ENCODE results near the gene SPATA13.
A peak's percentile ranks its signal among the peaks of the same experiment; 100 is the strongest.
"Not testable (repeated sequence)": the region's sequence is repeated elsewhere in the genome, so short reads cannot be mapped to it uniquely, and the experiment has no call there.

Gene SPATA13

GRCh38 chr13:24160458-24161009 is at the start of gene SPATA13:
SPATA13 (plus strand) TSS chr13:24160720; CDS start chr13:24222930, 62,210 bp downstream.
- H3K36me3 Mint-ChIP-seq: no peaks in the 10 kb centered on the region
- H3K27ac Mint-ChIP-seq: no peak within 1 kb of the TSS
- H3K27me3 Mint-ChIP-seq: peaks cover 20% of the 10 kb centered on the region
- peaks cover 9% of the 10 kb centered on the region for H3K4me1 Mint-ChIP-seq
- peak within 1 kb of the TSS; percentile 86 for H3K4me3 Mint-ChIP-seq
- peak; percentile 84 to 90 for DNase-seq (ENCODE audit: low spot score in 2 of 2)
- ATAC-seq (ENCODE audit: low read depth): peak; percentile 92
- no peaks in the 10 kb centered on the region for H3K9me3 Mint-ChIP-seq

GRCh38 chr13:24112791-24113190 is 47.7 kb upstream of the SPATA13 start:
- H3K27me3 Mint-ChIP-seq: peaks cover 18% of the 10 kb centered on the region
- peaks cover 3% of the 10 kb centered on the region for H3K9me3 Mint-ChIP-seq
- DNase-seq (ENCODE audit: low spot score in 2 of 2) (no peak), ATAC-seq (ENCODE audit: low read depth) (no peak)
- H3K4me3 Mint-ChIP-seq: no peak overlapping the region
- H3K27ac Mint-ChIP-seq: no peak overlapping the region
- H3K4me1 Mint-ChIP-seq: no peaks in the 10 kb centered on the region
- H3K36me3 Mint-ChIP-seq: no peaks in the 10 kb centered on the region

- no peak for ATAC-seq (ENCODE audit: low read depth)
- H3K9me3 Mint-ChIP-seq: peaks cover 1% of the 10 kb centered on the region
- H3K4me1 Mint-ChIP-seq: no peaks in the 10 kb centered on the region
- no peak for DNase-seq (ENCODE audit: low spot score in 2 of 2)
- H3K27me3 Mint-ChIP-seq: peaks cover 18% of the 10 kb centered on the region
- no peaks in the 10 kb centered on the region for H3K36me3 Mint-ChIP-seq
- H3K4me3 Mint-ChIP-seq: no peak overlapping the region
- no peak overlapping the region for H3K27ac Mint-ChIP-seq
These were observed 44.8 kb upstream of the SPATA13 start for GRCh38 chr13:24115671-24116070.

- Mint-ChIP-seq H3K27ac (no peak overlapping the region), H3K36me3 (no peaks in the 10 kb centered on the region), H3K4me1 (no peaks in the 10 kb centered on the region), H3K27me3 (peaks cover 18% of the 10 kb centered on the region), H3K9me3 (peaks cover under 1% of the 10 kb centered on the region), H3K4me3 (no peak overlapping the region)
- ATAC-seq (ENCODE audit: low read depth): no peak
- DNase-seq (ENCODE audit: low spot score in 2 of 2): no peak
These were observed 44.4 kb upstream of the SPATA13 start for GRCh38 chr13:24116131-24116530.

GRCh38 chr13:24118576-24118975 is 41.9 kb upstream of the SPATA13 start:
- DNase-seq (ENCODE audit: low spot score in 2 of 2): no peak
- Mint-ChIP-seq H3K27ac (no peak overlapping the region), H3K9me3 (no peaks in the 10 kb centered on the region), H3K36me3 (no peaks in the 10 kb centered on the region), H3K4me3 (no peak overlapping the region), H3K27me3 (peaks cover 14% of the 10 kb centered on the region), H3K4me1 (no peaks in the 10 kb centered on the region)
- ATAC-seq (ENCODE audit: low read depth): no peak

GRCh38 chr13:24119626-24120508 is 40.7 kb upstream of the SPATA13 start:
- H3K36me3 Mint-ChIP-seq: no peaks in the 10 kb centered on the region
- H3K4me3 Mint-ChIP-seq: no peak overlapping the region
- H3K27ac Mint-ChIP-seq: no peak overlapping the region

GRCh38 chr13:24122045-24122444 is 38.5 kb upstream of the SPATA13 start:
- H3K27ac Mint-ChIP-seq; H3K36me3 Mint-ChIP-seq; H3K9me3 Mint-ChIP-seq; ATAC-seq (ENCODE audit: low read depth); H3K4me3 Mint-ChIP-seq; DNase-seq (ENCODE audit: low spot score in 2 of 2): not testable (repeated sequence)
- Mint-ChIP-seq H3K4me1 (peaks cover 12% of the 10 kb centered on the region), H3K27me3 (peaks cover 11% of the 10 kb centered on the region)

More at GRCh38 chr13:24119626-24120508, 40.7 kb upstream of the SPATA13 start:
- peaks cover 12% of the 10 kb centered on the region for H3K27me3 Mint-ChIP-seq
- DNase-seq (ENCODE audit: low spot score in 2 of 2) (no peak), ATAC-seq (ENCODE audit: low read depth) (no peak)
- H3K9me3 Mint-ChIP-seq: no peaks in the 10 kb centered on the region
- peaks cover 6% of the 10 kb centered on the region for H3K4me1 Mint-ChIP-seq

GRCh38 chr13:24122569-24122968 is 38.0 kb upstream of the SPATA13 start:
- H3K36me3 Mint-ChIP-seq: peaks cover 2% of the 10 kb centered on the region
- ATAC-seq (ENCODE audit: low read depth) (no peak), DNase-seq (ENCODE audit: low spot score in 2 of 2) (no peak)
- H3K4me3 Mint-ChIP-seq: no peak overlapping the region
- peaks cover 10% of the 10 kb centered on the region for H3K27me3 Mint-ChIP-seq
- H3K9me3 Mint-ChIP-seq: no peaks in the 10 kb centered on the region
- peaks cover 12% of the 10 kb centered on the region for H3K4me1 Mint-ChIP-seq
- H3K27ac Mint-ChIP-seq: no peak overlapping the region

- no peaks in the 10 kb centered on the region for H3K9me3 Mint-ChIP-seq
- H3K36me3 Mint-ChIP-seq: peaks cover 2% of the 10 kb centered on the region
- H3K4me3 Mint-ChIP-seq: no peak overlapping the region
- H3K4me1 Mint-ChIP-seq: peaks cover 12% of the 10 kb centered on the region
- H3K27me3 Mint-ChIP-seq: peaks cover 10% of the 10 kb centered on the region
- ATAC-seq (ENCODE audit: low read depth): no peak
- DNase-seq (ENCODE audit: low spot score in 2 of 2): no peak
- H3K27ac Mint-ChIP-seq: no peak overlapping the region
These were observed 36.8 kb upstream of the SPATA13 start for GRCh38 chr13:24123761-24124160.

- DNase-seq (ENCODE audit: low spot score in 2 of 2): peak; percentile 15 to 28
These were observed 35.6 kb upstream of the SPATA13 start for GRCh38 chr13:24124789-24125476.

GRCh38 chr13:24127116-24127631 is 33.3 kb upstream of the SPATA13 start:
- DNase-seq (ENCODE audit: low spot score in 2 of 2) (no peak), ATAC-seq (ENCODE audit: low read depth) (no peak)
- Mint-ChIP-seq H3K4me1 (peaks cover 12% of the 10 kb centered on the region), H3K4me3 (no peak overlapping the region), H3K27ac (no peak overlapping the region), H3K9me3 (peaks cover 3% of the 10 kb centered on the region), H3K27me3 (peaks cover 15% of the 10 kb centered on the region), H3K36me3 (peaks cover 4% of the 10 kb centered on the region)

More at GRCh38 chr13:24124789-24125476, 35.6 kb upstream of the SPATA13 start:
- Mint-ChIP-seq H3K36me3 (peaks cover 2% of the 10 kb centered on the region), H3K27me3 (peaks cover 11% of the 10 kb centered on the region), H3K4me1 (peaks cover 12% of the 10 kb centered on the region), H3K27ac (no peak overlapping the region), H3K9me3 (no peaks in the 10 kb centered on the region), H3K4me3 (peak overlapping the region; percentile 19)
- peak; percentile 100 for ATAC-seq (ENCODE audit: low read depth)

- peaks cover 14% of the 10 kb centered on the region for H3K27me3 Mint-ChIP-seq
- peaks cover 12% of the 10 kb centered on the region for H3K4me1 Mint-ChIP-seq
- DNase-seq (ENCODE audit: low spot score in 2 of 2): no peak
- no peak for ATAC-seq (ENCODE audit: low read depth)
- H3K4me3 Mint-ChIP-seq: no peak overlapping the region
- no peak overlapping the region for H3K27ac Mint-ChIP-seq
- peaks cover 3% of the 10 kb centered on the region for H3K9me3 Mint-ChIP-seq
- peaks cover 4% of the 10 kb centered on the region for H3K36me3 Mint-ChIP-seq
These were observed 32.4 kb upstream of the SPATA13 start for GRCh38 chr13:24128112-24128511.

- Mint-ChIP-seq H3K9me3 (peaks cover 3% of the 10 kb centered on the region), H3K4me3 (no peak overlapping the region), H3K27ac (no peak overlapping the region), H3K4me1 (peaks cover 12% of the 10 kb centered on the region), H3K36me3 (peaks cover 4% of the 10 kb centered on the region), H3K27me3 (peaks cover 18% of the 10 kb centered on the region)
- DNase-seq (ENCODE audit: low spot score in 2 of 2) (no peak), ATAC-seq (ENCODE audit: low read depth) (no peak)
These were observed 31.6 kb upstream of the SPATA13 start for GRCh38 chr13:24128962-24129361.
